ENCODE results near the gene FGF5.
"Not testable (repeated sequence)": the region's sequence is repeated elsewhere in the genome, so short reads cannot be mapped to it uniquely, and the experiment has no call there.

FGF5 gene

GRCh38 chr4:80266253-80266901 is at the start of gene FGF5:
Gene FGF5, plus strand, starts transcription at chr4:80266664. Its CDS starts 161 bp downstream, at chr4:80266825.
- DNase-seq = peak; percentile 7

- no peak for DNase-seq
These were observed 47.0 kb upstream of the FGF5 start for GRCh38 chr4:80219301-80220025.

GRCh38 chr4:80220711-80221110 is 45.8 kb upstream of the FGF5 start:
- no peak for DNase-seq

GRCh38 chr4:80221161-80221560 is 45.3 kb upstream of the FGF5 start:
- no peak for DNase-seq

- DNase-seq = no peak
These were observed 40.9 kb upstream of the FGF5 start for GRCh38 chr4:80225595-80225994.

- no peak for DNase-seq
These were observed 40.4 kb upstream of the FGF5 start for GRCh38 chr4:80226094-80226493.

- no peak for DNase-seq
These were observed 38.0 kb upstream of the FGF5 start for GRCh38 chr4:80228460-80228859.

GRCh38 chr4:80229128-80229527 is 37.3 kb upstream of the FGF5 start:
- no peak for DNase-seq

GRCh38 chr4:80229590-80229989 is 36.9 kb upstream of the FGF5 start:
- DNase-seq = no peak

- DNase-seq = no peak
These were observed 35.3 kb upstream of the FGF5 start for GRCh38 chr4:80231180-80231579.

- no peak for DNase-seq
These were observed 33.6 kb upstream of the FGF5 start for GRCh38 chr4:80232707-80233370.

- no peak for DNase-seq
These were observed 33.1 kb upstream of the FGF5 start for GRCh38 chr4:80233390-80233789.

- no peak for DNase-seq
These were observed 31.0 kb upstream of the FGF5 start for GRCh38 chr4:80235451-80235850.

GRCh38 chr4:80237992-80238391 is 28.5 kb upstream of the FGF5 start:
- DNase-seq = no peak

GRCh38 chr4:80239480-80240150 is 26.8 kb upstream of the FGF5 start:
- DNase-seq = no peak

- no peak for DNase-seq
These were observed 25.5 kb upstream of the FGF5 start for GRCh38 chr4:80240976-80241375.

GRCh38 chr4:80243274-80244018 is 23.0 kb upstream of the FGF5 start:
- DNase-seq = peak; percentile 69

- DNase-seq = not testable (repeated sequence)
These were observed 19.0 kb upstream of the FGF5 start for GRCh38 chr4:80247484-80247883.

GRCh38 chr4:80249144-80249543 is 17.3 kb upstream of the FGF5 start:
- no peak for DNase-seq

GRCh38 chr4:80252427-80252826 is 14.0 kb upstream of the FGF5 start:
- no peak for DNase-seq

GRCh38 chr4:80252953-80253352 is 13.5 kb upstream of the FGF5 start:
- no peak for DNase-seq

- DNase-seq = no peak
These were observed 13.0 kb upstream of the FGF5 start for GRCh38 chr4:80253510-80253909.

GRCh38 chr4:80254114-80254513 is 12.3 kb upstream of the FGF5 start:
- DNase-seq = no peak

Data from NCI-H2029 treated with DMSO at 0.1 percent for 48 hours (cell line).